GM19238 (cell line): ENCODE results near the gene TAS1R3.

ENCODE experiments used
- DNase-seq: peaks from one replicate; pipeline ENCODE4 v3.0.0; 2011; ENCODE audit warnings: low spot score; ENCODE audit not compliant: insufficient read length

TAS1R3 gene

GRCh38 chr1:1331068-1331965 lies at the start of gene TAS1R3:
Gene TAS1R3 (plus strand): TSS chr1:1331280. CDS start chr1:1331346, 66 bp downstream.
- no peak for DNase-seq

- DNase-seq = no peak
Observed at GRCh38 chr1:1281533-1282321, 49.4 kb upstream of the TAS1R3 start.

GRCh38 chr1:1282998-1283397 lies 48.1 kb upstream of the TAS1R3 start:
- no peak for DNase-seq

GRCh38 chr1:1283821-1284220 lies 47.3 kb upstream of the TAS1R3 start:
- no peak for DNase-seq

- no peak for DNase-seq
Observed at GRCh38 chr1:1284221-1285101, 46.6 kb upstream of the TAS1R3 start.

GRCh38 chr1:1285102-1285571 lies 45.9 kb upstream of the TAS1R3 start:
- no peak for DNase-seq

GRCh38 chr1:1285611-1286311 lies 45.3 kb upstream of the TAS1R3 start:
- no peak for DNase-seq

GRCh38 chr1:1286313-1287261 lies 44.5 kb upstream of the TAS1R3 start:
- DNase-seq = no peak

GRCh38 chr1:1287288-1288110 lies 43.6 kb upstream of the TAS1R3 start:
- DNase-seq = no peak

- DNase-seq = no peak
Observed at GRCh38 chr1:1290238-1290731, 40.8 kb upstream of the TAS1R3 start.

GRCh38 chr1:1291023-1291528 lies 40.0 kb upstream of the TAS1R3 start:
- DNase-seq = no peak

- peak; percentile 85 for DNase-seq
Observed at GRCh38 chr1:1291548-1292441, 39.3 kb upstream of the TAS1R3 start.

GRCh38 chr1:1292442-1292779 lies 38.7 kb upstream of the TAS1R3 start:
- no peak for DNase-seq

GRCh38 chr1:1292851-1293250 lies 38.2 kb upstream of the TAS1R3 start:
- DNase-seq = no peak

GRCh38 chr1:1293263-1294249 lies 37.5 kb upstream of the TAS1R3 start:
- no peak for DNase-seq

GRCh38 chr1:1294250-1294890 lies 36.7 kb upstream of the TAS1R3 start:
- no peak for DNase-seq
